Measurements from ENCODE around the gene NLGN1.
"Not testable (repeated sequence)": the region's sequence is repeated elsewhere in the genome, so short reads cannot be mapped to it uniquely, and the experiment has no call there.

NLGN1 gene

GRCh38 chr3:173397161-173398110 lies at the start of gene NLGN1:
Gene NLGN1 (plus strand): TSS chr3:173397744.
- Mint-ChIP-seq H3K27me3 (ENCODE audit: low read depth) (peaks cover 35% of the 10 kb centered on the region), H3K36me3 (ENCODE audit: low read depth) (no peaks in the 10 kb centered on the region), H3K4me1 (peaks cover 32% of the 10 kb centered on the region)

GRCh38 chr3:173351886-173352285 lies 45.7 kb upstream of the NLGN1 start:
- no peaks in the 10 kb centered on the region for H3K4me1 Mint-ChIP-seq
- no peaks in the 10 kb centered on the region for H3K36me3 Mint-ChIP-seq (ENCODE audit: low read depth)
- H3K27me3 Mint-ChIP-seq (ENCODE audit: low read depth): no peaks in the 10 kb centered on the region
- H3K27ac Mint-ChIP-seq: no peak overlapping the region
- TF ChIP-seq CTCF (IDR thresholded peaks at IDR 0.05; ENCODE audit: unreplicated experiment in 3 of 3): no peak
- H3K4me3 Mint-ChIP-seq: no peak overlapping the region
- H3K9me3 Mint-ChIP-seq: peaks cover 17% of the 10 kb centered on the region

More at GRCh38 chr3:173397161-173398110, at the start of gene NLGN1:
- H3K4me3 Mint-ChIP-seq: peak within 1 kb of the TSS; percentile 86 to 88 (median 88)
- H3K27ac Mint-ChIP-seq: peak within 1 kb of the TSS; percentile 69 to 88 (median 85)
- TF ChIP-seq CTCF (IDR thresholded peaks at IDR 0.05; ENCODE audit: unreplicated experiment in 3 of 3): peak; percentile 29 to 45 (median 44)
- H3K9me3 Mint-ChIP-seq: no peaks in the 10 kb centered on the region

GRCh38 chr3:173353137-173353536 lies 44.4 kb upstream of the NLGN1 start:
- H3K27me3 Mint-ChIP-seq (ENCODE audit: low read depth); H3K4me3 Mint-ChIP-seq; H3K4me1 Mint-ChIP-seq; H3K27ac Mint-ChIP-seq; H3K36me3 Mint-ChIP-seq (ENCODE audit: low read depth): not testable (repeated sequence)
- peaks cover 17% of the 10 kb centered on the region for H3K9me3 Mint-ChIP-seq

GRCh38 chr3:173354124-173354523 lies 43.4 kb upstream of the NLGN1 start:
- peaks cover 13% of the 10 kb centered on the region for H3K9me3 Mint-ChIP-seq
- no peaks in the 10 kb centered on the region for H3K27me3 Mint-ChIP-seq (ENCODE audit: low read depth)
- no peak overlapping the region for H3K27ac Mint-ChIP-seq
- no peak overlapping the region for H3K4me3 Mint-ChIP-seq
- no peaks in the 10 kb centered on the region for H3K36me3 Mint-ChIP-seq (ENCODE audit: low read depth)
- no peaks in the 10 kb centered on the region for H3K4me1 Mint-ChIP-seq
- no peak for TF ChIP-seq CTCF (IDR thresholded peaks at IDR 0.05; ENCODE audit: unreplicated experiment in 3 of 3)

- no peak overlapping the region for H3K4me3 Mint-ChIP-seq
- H3K4me1 Mint-ChIP-seq: no peaks in the 10 kb centered on the region
- no peak overlapping the region for H3K27ac Mint-ChIP-seq
- no peaks in the 10 kb centered on the region for H3K36me3 Mint-ChIP-seq (ENCODE audit: low read depth)
- no peaks in the 10 kb centered on the region for H3K9me3 Mint-ChIP-seq
- peak; percentile 58 to 66 (median 59) for TF ChIP-seq CTCF (IDR thresholded peaks at IDR 0.05; ENCODE audit: unreplicated experiment in 3 of 3)
- H3K27me3 Mint-ChIP-seq (ENCODE audit: low read depth): no peaks in the 10 kb centered on the region
Observed at GRCh38 chr3:173371848-173372487, 25.6 kb upstream of the NLGN1 start.

- H3K4me3 Mint-ChIP-seq: no peak overlapping the region
- H3K4me1 Mint-ChIP-seq: no peaks in the 10 kb centered on the region
- H3K27ac Mint-ChIP-seq: no peak overlapping the region
- H3K36me3 Mint-ChIP-seq (ENCODE audit: low read depth): no peaks in the 10 kb centered on the region
- H3K9me3 Mint-ChIP-seq: peaks cover 16% of the 10 kb centered on the region
- H3K27me3 Mint-ChIP-seq (ENCODE audit: low read depth): no peaks in the 10 kb centered on the region
- TF ChIP-seq CTCF (IDR thresholded peaks at IDR 0.05; ENCODE audit: unreplicated experiment in 3 of 3): no peak
Observed at GRCh38 chr3:173380681-173381080, 16.9 kb upstream of the NLGN1 start.

GRCh38 chr3:173381936-173382335 lies 15.6 kb upstream of the NLGN1 start:
- not testable (repeated sequence) for H3K27ac Mint-ChIP-seq; H3K4me1 Mint-ChIP-seq; H3K27me3 Mint-ChIP-seq (ENCODE audit: low read depth); H3K4me3 Mint-ChIP-seq; H3K36me3 Mint-ChIP-seq (ENCODE audit: low read depth)
- H3K9me3 Mint-ChIP-seq: peaks cover 22% of the 10 kb centered on the region
